ENCODE measurements around the gene ABCB9. TPM values are rescaled to one million over a fixed set of nuclear protein-coding genes. Genes with fewer than 3 reads are reported as not detected.

ABCB9 gene
- total RNA-seq, 1 donor, result 12.1 TPM

DNA sequence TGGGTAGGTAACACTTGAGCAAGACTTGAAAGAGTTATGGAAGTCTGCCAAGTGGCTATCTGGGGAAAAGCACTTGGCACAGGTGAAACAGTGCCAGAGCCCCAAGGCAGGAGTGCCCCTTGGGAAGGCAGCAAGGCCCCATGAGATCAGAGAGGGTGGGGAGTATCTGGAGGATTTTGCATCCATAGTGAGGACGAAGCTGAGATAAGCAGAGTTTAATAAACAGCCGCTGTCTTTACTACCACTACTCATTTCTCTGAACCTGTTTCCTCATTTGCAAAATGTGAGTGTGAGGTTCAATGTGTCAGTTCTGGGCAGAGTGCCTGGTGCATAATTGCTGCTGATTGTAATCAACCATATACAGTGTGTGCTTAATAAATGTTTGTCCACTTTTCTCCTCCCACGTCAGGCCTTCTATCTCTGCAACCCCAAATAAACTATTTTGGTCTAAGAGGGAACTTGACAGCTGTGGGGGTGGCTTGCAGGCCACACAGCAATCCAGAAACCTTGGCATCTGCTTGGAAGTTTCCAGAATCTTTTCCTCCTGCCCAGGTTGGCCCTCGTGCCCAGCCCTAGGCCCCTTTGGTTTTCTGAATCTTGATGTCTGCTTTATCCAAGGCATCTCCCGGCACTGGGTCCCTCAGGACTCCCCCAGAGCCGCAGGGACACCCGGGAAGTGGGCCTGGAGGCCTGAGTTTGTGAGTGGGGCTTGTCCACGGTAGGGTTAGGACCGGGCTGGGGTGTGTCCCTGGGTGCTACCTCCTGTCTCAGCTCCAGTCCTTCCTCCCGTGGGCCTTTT is 4.5 kb downstream of the ABCB9 start:
- DNase-seq (ENCODE audit: low read depth), result peak; percentile 49
- TF ChIP-seq, protein P1, sequence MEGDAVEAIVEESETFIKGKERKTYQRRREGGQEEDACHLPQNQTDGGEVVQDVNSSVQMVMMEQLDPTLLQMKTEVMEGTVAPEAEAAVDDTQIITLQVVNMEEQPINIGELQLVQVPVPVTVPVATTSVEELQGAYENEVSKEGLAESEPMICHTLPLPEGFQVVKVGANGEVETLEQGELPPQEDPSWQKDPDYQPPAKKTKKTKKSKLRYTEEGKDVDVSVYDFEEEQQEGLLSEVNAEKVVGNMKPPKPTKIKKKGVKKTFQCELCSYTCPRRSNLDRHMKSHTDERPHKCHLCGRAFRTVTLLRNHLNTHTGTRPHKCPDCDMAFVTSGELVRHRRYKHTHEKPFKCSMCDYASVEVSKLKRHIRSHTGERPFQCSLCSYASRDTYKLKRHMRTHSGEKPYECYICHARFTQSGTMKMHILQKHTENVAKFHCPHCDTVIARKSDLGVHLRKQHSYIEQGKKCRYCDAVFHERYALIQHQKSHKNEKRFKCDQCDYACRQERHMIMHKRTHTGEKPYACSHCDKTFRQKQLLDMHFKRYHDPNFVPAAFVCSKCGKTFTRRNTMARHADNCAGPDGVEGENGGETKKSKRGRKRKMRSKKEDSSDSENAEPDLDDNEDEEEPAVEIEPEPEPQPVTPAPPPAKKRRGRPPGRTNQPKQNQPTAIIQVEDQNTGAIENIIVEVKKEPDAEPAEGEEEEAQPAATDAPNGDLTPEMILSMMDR (IDR thresholded peaks at IDR 0.05; ENCODE audit: insufficient read depth, low read depth, low read length), result no peak
- H3K4me3 ChIP-seq (ENCODE audit: low read depth, low read length), result no peak overlapping the region

DNA sequence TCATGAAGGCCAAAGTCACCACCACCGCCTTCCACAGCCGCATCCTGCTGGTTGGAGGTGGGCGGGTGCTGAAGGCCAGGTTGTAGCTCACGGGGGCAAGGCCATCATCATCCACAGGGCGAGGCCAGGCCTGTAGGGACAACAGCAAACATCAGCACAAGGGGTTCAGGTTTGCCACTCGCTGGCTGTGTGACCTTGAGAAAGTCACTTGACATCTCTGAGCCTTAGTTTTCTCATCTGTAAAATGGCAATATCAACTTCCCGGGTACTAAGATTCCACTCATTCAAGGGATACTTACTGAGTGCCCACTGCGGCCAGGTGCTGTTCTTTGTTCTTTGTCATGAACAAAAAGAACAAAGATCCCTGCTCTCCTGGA is 6.1 kb downstream of the ABCB9 start:
- TF ChIP-seq, protein P1 (IDR thresholded peaks at IDR 0.05; ENCODE audit: insufficient read depth, low read depth, low read length), result no peak
- DNase-seq (ENCODE audit: low read depth), result no peak
- H3K4me3 ChIP-seq (ENCODE audit: low read depth, low read length), result no peak overlapping the region

DNA sequence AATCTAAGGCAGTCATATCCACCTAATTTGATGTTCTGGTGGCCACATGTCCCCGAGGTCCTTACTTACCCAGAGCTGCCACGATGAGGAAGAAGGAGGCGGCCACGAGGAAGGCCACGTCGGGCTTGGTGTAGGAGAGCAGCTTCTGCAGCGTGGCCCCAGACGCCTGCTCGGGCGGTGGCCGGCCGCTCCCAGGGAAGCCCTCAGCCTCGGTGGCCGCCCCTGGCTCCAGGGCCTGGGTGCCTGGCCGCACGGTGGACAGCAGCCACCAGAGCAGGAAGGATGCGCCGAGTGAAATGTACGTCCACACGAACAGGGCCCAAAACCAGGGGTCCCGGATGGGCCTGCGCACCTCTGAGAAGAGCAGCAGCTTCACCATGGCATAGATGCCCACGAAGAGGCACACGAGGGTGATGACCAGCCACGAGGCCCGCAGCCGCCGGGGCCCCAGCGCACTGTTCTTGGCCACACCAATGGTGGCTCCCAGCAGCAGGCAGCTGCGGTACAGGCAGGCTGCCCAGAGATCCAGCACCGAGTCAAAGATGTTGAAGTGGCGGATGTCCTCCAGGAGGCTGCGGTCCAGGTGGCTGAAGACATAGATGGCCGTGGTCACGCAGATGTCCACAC is 6.6 kb downstream of the ABCB9 start:
- no peak for DNase-seq (ENCODE audit: low read depth)
- H3K4me3 ChIP-seq (ENCODE audit: low read depth, low read length), result no peak overlapping the region
- TF ChIP-seq, protein P1 (IDR thresholded peaks at IDR 0.05; ENCODE audit: insufficient read depth, low read depth, low read length), result no peak

DNA sequence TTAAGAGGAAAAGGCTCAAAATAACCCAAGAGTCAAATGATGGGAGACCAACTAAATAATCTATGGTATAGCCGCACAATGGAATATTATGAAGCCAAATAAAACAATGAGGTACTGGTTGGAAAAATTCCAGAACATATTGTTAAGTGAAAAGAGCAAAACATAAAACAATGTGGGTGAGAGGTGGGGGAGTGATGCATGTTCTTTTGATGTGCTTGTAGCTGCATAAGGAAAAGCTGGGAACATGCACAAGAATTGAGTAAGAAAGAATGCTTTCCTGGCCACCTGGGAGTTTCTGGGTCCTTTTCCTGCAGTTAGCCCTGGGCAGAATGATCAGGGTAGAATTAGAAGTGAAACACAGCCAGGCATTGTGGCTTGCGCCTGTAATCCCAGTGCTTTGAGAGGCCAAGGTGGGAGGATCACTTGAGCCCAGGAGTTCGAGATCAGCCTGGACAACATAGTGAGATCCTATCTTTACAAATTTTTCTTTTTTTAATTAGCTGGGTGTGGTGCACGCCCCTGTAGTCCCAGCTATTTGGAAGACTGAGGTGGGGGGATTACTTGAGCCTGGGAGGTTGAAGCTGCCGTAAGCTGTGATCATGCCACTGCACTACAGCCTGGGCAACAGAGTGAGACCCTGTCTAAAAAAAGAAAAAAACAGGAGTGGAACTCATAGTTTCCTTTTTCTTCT is 7.9 kb downstream of the ABCB9 start:
- TF ChIP-seq, protein P1 (IDR thresholded peaks at IDR 0.05; ENCODE audit: insufficient read depth, low read depth, low read length), result no peak
- no peak overlapping the region for H3K4me3 ChIP-seq (ENCODE audit: low read depth, low read length)
- DNase-seq (ENCODE audit: low read depth), result no peak

DNA sequence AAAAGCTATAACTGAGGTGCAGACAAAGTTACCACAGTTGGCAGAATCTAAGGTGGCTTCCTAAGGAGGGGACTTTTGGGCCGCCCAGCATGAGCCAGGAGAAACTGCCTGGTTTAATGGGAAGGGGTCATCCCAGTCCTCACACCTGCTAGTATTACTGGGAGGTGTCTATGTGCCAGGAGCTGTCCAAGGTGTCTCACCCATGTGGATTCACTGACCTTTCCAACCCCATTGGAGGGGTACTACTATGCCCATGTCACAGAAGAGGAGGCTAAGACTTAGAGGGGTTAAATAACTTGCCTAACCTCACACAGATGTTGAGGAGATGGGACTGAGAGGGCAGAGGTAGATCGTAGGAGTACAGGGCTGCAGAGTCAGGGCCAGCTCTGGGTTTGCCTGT is 10.2 kb downstream of the ABCB9 start:
- DNase-seq (ENCODE audit: low read depth), result no peak
- TF ChIP-seq, protein P1 (IDR thresholded peaks at IDR 0.05; ENCODE audit: insufficient read depth, low read depth, low read length), result no peak
- no peak overlapping the region for H3K4me3 ChIP-seq (ENCODE audit: low read depth, low read length)

DNA sequence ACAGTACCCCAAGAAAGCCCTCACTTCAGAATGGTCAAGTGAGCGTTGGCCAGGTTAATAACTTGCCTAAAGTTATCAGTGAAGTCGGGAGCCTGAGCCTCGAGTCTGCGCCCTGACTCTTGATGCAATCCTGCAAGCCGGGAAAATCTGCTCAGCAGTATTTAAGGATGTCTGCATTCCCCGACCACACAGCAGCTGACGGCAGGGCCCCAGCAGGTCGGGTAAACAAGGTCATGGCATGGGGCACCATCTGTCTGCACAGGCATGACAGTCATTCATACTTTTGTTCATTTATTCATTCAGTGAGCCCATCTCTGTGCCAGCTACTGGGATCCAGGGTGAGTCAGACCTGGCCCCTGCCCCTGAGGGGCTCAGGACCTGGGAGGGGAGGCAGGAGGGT is 11.1 kb downstream of the ABCB9 start:
- H3K4me3 ChIP-seq (ENCODE audit: low read depth, low read length), result no peak overlapping the region
- DNase-seq (ENCODE audit: low read depth), result peak; percentile 36
- TF ChIP-seq, protein P1 (IDR thresholded peaks at IDR 0.05; ENCODE audit: insufficient read depth, low read depth, low read length), result no peak
